ENCODE results near the gene LILRB5. TPM values are rescaled to one million over a fixed set of nuclear protein-coding genes. Genes with fewer than 3 reads are reported as not detected.
"Not testable (repeated sequence)": the region's sequence is repeated elsewhere in the genome, so short reads cannot be mapped to it uniquely, and the experiment has no call there.

LILRB5 gene
- total RNA-seq, 1 donor from 2014 or later = 12.3 TPM

GRCh38 chr19:54275951-54276350 is 18.9 kb upstream of the LILRB5 start:
- Histone ChIP-seq H3K27me3 (no peaks in the 10 kb centered on the region), H3K4me3 (no peak overlapping the region), H3K27ac (no peak overlapping the region), H3K9me3 (no peaks in the 10 kb centered on the region), H3K36me3 (no peaks in the 10 kb centered on the region), H3K4me1 (no peaks in the 10 kb centered on the region)
- no peak for DNase-seq (ENCODE audit: extremely low spot score in 2 of 2)
- no peak for TF ChIP-seq CTCF (IDR thresholded peaks at IDR 0.05)
- TF ChIP-seq POLR2A (IDR thresholded peaks at IDR 0.05) = no peak
- no peak for TF ChIP-seq POLR2AphosphoS5 (IDR thresholded peaks at IDR 0.05; ENCODE audit: insufficient read depth in 1 of 2, low read depth in 1 of 2)
- intact Hi-C loops (cut with DNase I) = no loop called here

GRCh38 chr19:54274516-54274915 is 17.4 kb upstream of the LILRB5 start:
- not testable (repeated sequence) for H3K4me1 ChIP-seq; H3K27ac ChIP-seq; DNase-seq (ENCODE audit: extremely low spot score in 2 of 2); H3K4me3 ChIP-seq; H3K36me3 ChIP-seq; H3K9me3 ChIP-seq; H3K27me3 ChIP-seq
- intact Hi-C loops (cut with DNase I) = loop anchor here (5.0 kb wide), 1 partner anchor 287 kb away; no protein-coding TSS in a partner anchor

- intact Hi-C loops (cut with DNase I) = loop anchor here (5.0 kb wide), 1 partner anchor 287 kb away; no protein-coding TSS in a partner anchor
- Histone ChIP-seq H3K27ac (no peak overlapping the region), H3K9me3 (no peaks in the 10 kb centered on the region), H3K4me3 (no peak overlapping the region), H3K36me3 (no peaks in the 10 kb centered on the region), H3K4me1 (no peaks in the 10 kb centered on the region), H3K27me3 (no peaks in the 10 kb centered on the region)
- DNase-seq (ENCODE audit: extremely low spot score in 2 of 2) = no peak
- no peak for TF ChIP-seq CTCF (IDR thresholded peaks at IDR 0.05)
- TF ChIP-seq POLR2A (IDR thresholded peaks at IDR 0.05) = no peak
- no peak for TF ChIP-seq POLR2AphosphoS5 (IDR thresholded peaks at IDR 0.05; ENCODE audit: insufficient read depth in 1 of 2, low read depth in 1 of 2)
Observed at GRCh38 chr19:54273821-54274220, 16.7 kb upstream of the LILRB5 start.

DNA sequence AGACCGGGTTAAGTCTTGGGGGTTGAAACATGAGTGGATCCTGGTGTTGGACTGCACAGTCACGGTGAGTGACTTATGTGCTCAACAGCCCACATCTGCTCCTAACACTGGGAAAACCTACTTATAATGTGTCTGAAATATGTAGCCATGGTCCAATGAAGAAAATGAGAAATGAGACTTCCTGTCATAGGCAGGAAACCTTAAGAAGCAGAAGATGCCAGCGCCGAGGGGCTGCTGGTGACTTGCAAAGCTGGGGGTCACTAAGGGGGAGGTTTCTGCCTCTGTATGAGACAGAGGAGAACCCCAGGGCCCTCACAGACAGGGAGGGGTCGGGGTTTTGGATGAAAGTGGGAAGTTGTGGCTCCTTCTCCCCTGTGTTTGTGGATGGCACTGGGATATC is 15.1 kb upstream of the LILRB5 start:
- H3K27ac ChIP-seq; H3K4me3 ChIP-seq; H3K27me3 ChIP-seq; DNase-seq (ENCODE audit: extremely low spot score in 2 of 2); H3K36me3 ChIP-seq; H3K4me1 ChIP-seq; H3K9me3 ChIP-seq: not testable (repeated sequence)
- intact Hi-C loops (cut with DNase I) = loop anchor here (5.0 kb wide), 1 partner anchor 285 kb away; no protein-coding TSS in a partner anchor

- DNase-seq (ENCODE audit: extremely low spot score in 2 of 2); H3K27me3 ChIP-seq; H3K27ac ChIP-seq; H3K9me3 ChIP-seq; H3K4me3 ChIP-seq; H3K4me1 ChIP-seq; H3K36me3 ChIP-seq: not testable (repeated sequence)
- intact Hi-C loops (cut with DNase I) = loop anchor here (5.0 kb wide), 1 partner anchor 284 kb away; no protein-coding TSS in a partner anchor
Observed at GRCh38 chr19:54271587-54271986, 14.5 kb upstream of the LILRB5 start.

GRCh38 chr19:54271106-54271505 is 14.0 kb upstream of the LILRB5 start:
- no peak for DNase-seq (ENCODE audit: extremely low spot score in 2 of 2)
- intact Hi-C loops (cut with DNase I) = loop anchor here (5.0 kb wide), 1 partner anchor 284 kb away; no protein-coding TSS in a partner anchor
- no peaks in the 10 kb centered on the region for H3K27me3 ChIP-seq
- no peaks in the 10 kb centered on the region for H3K36me3 ChIP-seq
- H3K9me3 ChIP-seq = no peaks in the 10 kb centered on the region
- H3K4me3 ChIP-seq = no peak overlapping the region
- H3K27ac ChIP-seq = no peak overlapping the region
- TF ChIP-seq POLR2AphosphoS5 (IDR thresholded peaks at IDR 0.05; ENCODE audit: insufficient read depth in 1 of 2, low read depth in 1 of 2) (no peak), POLR2A (IDR thresholded peaks at IDR 0.05) (no peak)
- H3K4me1 ChIP-seq = no peaks in the 10 kb centered on the region

- Histone ChIP-seq H3K27me3 (no peaks in the 10 kb centered on the region), H3K4me1 (no peaks in the 10 kb centered on the region), H3K4me3 (no peak overlapping the region), H3K36me3 (no peaks in the 10 kb centered on the region), H3K27ac (no peak overlapping the region), H3K9me3 (no peaks in the 10 kb centered on the region)
- DNase-seq (ENCODE audit: extremely low spot score in 2 of 2) = no peak
- intact Hi-C loops (cut with DNase I) = no loop called here
- TF ChIP-seq CTCF (IDR thresholded peaks at IDR 0.05) (no peak), POLR2A (IDR thresholded peaks at IDR 0.05) (no peak), POLR2AphosphoS5 (IDR thresholded peaks at IDR 0.05; ENCODE audit: insufficient read depth in 1 of 2, low read depth in 1 of 2) (no peak)
Observed at GRCh38 chr19:54268936-54269335, 11.9 kb upstream of the LILRB5 start.
